Measurements from ENCODE around the gene TMPRSS4.

Gene TMPRSS4

DNA sequence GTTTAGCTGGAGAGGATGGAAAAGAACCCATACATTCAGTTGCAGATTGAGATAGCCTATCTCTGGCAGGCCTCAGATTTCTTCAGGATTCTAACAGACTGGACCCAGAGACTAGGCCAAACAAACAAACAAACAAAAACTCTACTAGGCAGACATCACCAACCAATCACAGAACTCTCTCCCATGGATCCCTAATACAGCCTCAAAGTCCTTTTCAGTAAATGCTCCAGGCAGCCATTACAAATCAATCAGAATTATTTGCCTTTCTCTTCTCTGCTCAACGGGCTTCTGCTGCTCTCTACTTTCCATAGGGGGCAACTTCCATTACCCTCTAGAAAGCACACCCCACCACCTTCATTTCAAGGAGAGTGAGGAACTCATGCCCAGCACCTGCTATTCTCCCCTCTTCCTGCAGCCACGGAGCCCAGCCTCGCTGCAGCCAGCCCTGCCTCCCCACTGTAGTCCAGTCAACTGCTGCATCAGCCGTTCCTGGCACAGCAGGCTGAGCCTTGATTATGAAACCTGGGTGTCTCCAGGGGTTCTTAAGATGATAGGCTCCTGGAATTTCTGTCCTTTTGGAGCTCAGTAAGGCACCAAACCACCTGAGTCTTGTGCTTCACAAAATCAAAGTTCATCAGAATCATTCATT, 28.9 kb downstream of the TMPRSS4 start:
- DNase-seq (ENCODE audit: low read depth in 2 of 2): no peak

DNA sequence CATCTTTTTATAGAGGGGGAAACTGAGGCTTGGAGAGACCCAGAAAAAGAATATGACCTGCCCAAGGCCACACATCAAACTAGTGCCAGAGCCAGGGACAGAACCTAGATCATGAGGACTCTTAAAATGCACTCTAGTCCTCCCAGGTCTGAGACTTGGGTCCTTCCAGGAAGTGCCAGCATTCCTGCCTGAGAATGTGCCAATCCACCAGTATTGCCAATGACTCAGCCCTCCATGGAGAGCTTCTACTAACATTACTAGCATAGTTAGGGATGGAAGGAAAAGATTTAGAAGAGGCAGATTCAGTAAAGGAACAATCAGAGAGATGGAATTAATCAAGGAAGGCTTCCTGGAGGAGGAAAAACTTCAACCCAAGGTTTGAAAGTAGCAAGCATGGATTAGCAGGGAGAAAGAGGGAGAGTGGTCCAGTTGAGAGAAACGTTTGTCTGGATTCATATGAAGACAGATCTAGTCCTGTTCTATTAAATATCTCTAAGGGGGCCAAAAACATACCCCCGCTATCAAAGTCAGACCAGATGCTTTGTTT, 30.0 kb downstream of the TMPRSS4 start:
- DNase-seq (ENCODE audit: low read depth in 2 of 2): no peak

DNA sequence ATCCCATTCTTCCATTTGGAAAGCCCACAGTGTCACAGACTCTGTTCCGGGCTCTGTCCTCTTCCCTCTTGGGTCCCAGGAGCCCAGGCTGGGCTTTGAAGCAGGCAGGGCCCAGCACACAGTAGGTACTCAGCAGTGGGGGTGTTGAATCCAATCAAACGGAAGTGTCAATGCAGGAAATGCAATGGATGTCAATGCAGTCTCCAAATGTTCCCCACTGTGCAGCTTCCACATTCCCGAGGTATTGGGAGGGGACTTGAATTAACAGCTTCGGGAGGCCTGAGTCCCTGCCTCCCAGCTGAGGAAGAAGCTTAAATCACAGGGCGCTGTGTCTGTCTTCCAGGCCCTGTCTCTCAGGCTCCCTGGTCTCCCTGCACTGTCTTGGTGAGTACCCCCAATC, 31.6 kb downstream of the TMPRSS4 start:
- DNase-seq (ENCODE audit: low read depth in 2 of 2): no peak

DNA sequence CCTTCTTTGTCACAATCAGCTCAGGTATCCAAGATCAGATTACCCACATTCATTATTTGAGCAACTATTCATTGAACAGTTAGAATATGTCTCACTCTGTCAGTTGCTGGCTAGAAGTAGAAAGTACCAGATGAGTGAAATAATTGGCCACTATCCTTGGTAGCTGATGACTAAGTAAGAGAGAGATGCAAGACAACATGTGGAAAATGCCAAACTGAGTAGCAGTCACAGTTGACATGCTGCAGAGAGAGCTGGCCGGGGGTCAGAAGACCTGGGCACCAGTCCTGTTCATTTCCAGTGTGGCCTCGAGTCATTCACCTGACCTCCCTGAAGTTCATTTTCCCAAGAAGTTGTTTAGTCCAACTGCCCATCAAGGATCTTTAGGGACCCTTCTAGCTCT, 32.4 kb downstream of the TMPRSS4 start:
- no peak for DNase-seq (ENCODE audit: low read depth in 2 of 2)

DNA sequence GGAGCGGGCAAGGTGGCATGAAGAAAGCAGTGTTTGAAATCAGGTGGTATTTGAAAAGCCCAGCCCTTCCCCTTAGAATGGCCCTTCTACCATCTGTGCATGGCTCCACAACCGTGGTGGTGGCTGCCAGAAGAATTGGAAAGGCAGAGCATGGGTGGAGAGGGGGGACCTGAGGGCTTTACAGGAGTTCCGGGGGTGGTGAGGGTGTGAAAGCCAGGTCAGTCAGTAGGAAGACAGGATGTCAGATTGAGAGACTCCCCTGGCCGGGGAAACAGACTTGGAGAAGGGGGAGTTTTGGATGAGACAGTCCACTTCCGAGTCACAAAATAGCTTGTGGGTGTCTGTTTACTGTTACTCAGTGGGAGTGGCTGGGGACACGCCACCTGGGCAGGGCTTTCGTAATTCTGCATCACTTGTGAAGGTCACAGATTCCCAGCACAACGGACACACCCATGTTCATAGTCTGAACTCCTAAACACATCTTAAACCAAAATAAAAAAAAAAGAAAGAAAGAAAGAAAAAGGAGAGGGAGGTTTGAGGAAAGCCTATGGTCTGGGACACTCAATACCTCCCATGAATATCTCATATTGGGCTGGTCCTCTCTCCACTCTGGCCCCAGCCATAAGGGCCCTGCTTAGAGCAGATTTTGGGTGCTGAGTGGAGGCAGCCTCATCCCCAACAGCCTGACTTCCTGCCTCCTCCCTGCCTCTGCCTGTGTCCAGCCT, 34.3 kb downstream of the TMPRSS4 start:
- no peak for DNase-seq (ENCODE audit: low read depth in 2 of 2)

DNA sequence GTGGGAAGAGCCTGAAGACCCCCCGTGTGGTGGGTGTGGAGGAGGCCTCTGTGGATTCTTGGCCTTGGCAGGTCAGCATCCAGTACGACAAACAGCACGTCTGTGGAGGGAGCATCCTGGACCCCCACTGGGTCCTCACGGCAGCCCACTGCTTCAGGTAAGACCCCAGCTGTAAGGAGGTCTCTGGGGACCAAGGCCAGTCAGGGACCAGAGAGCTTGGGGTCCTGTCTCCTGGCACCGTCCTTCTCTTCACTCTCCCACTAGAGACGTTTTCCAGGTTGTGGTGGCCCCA, 34.8 kb downstream of the TMPRSS4 start:
- no peak for DNase-seq (ENCODE audit: low read depth in 2 of 2)

DNA sequence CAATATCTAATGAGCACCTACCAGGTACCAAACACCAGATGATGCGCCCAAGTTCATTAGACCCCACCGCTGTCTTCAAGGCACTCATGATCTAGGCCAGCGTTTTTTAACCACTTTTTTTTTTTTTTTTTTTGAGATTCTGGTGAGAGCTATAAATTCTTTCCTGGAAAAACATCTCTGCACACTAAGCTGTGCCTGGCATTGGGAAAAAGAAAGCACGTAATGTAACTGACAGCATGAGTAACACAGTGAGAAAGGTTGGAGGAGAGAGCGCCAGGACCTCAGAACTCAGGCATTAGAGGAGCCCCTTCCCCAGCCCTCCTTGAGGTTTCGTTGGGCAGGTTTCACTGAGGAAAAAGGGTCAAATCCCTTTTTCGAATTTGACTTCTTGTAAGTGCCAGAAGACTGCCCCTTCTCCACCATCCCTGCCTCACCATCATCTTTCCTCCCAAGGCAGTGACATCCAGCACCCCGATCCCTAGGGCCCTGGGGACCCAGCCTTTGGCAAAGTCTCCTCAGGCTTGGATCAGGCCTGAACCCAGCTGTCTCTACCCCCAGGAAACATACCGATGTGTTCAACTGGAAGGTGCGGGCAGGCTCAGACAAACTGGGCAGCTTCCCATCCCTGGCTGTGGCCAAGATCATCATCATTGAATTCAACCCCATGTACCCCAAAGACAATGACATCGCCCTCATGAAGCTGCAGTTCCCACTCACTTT, 36.0 kb downstream of the TMPRSS4 start:
- no peak for DNase-seq (ENCODE audit: low read depth in 2 of 2)

DNA sequence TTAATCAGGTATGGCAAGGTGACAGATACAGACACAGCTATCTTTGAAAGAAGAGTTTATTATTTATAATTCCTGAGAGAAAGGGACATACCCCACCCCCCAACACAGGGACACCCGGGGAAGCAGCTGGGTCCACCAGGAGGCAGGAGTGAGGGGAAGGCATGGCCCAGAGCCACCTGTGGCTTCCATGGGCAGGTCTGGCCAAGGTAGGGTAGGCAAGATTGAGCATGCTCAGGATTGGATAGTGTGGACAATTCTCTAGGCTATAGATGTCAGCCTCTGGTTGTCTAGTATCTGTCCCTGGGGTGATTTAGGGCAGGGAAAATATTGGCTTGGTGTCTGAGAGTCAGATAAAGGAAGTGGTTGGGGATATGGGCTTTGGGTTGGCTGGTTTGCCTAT, 37.4 kb downstream of the TMPRSS4 start:
- DNase-seq (ENCODE audit: low read depth in 2 of 2): no peak

DNA sequence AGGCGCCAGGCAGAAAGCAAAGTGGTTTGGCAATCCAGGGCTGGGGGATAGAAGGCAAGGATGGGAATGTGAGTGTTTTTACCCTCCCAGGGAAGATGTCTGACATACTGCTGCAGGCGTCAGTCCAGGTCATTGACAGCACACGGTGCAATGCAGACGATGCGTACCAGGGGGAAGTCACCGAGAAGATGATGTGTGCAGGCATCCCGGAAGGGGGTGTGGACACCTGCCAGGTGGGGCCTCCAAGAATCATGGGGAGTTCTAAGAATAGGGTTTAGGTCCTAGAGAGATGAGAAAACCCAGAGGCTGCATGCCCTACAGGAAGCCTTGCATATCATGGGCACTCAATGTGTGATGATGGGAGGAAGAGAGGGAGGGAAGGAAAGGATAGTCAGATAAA, 38.2 kb downstream of the TMPRSS4 start:
- no peak for DNase-seq (ENCODE audit: low read depth in 2 of 2)

DNA sequence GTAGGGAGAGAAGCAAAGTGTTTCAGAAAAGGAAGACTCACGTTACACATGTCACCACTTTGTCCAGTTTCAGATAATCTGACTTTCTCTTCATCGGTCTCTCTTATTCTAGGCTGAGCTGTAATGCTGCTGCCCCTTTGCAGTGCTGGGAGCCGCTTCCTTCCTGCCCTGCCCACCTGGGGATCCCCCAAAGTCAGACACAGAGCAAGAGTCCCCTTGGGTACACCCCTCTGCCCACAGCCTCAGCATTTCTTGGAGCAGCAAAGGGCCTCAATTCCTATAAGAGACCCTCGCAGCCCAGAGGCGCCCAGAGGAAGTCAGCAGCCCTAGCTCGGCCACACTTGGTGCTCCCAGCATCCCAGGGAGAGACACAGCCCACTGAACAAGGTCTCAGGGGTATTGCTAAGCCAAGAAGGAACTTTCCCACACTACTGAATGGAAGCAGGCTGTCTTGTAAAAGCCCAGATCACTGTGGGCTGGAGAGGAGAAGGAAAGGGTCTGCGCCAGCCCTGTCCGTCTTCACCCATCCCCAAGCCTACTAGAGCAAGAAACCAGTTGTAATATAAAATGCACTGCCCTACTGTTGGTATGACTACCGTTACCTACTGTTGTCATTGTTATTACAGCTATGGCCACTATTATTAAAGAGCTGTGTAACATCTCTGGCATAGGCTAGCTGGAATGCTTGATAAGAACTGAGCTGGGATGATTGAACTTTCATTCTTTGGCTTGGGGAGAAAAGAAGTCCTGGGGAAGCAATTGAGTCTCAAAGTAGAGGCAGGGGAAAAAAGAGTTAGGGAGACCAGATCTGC, 41.1 kb downstream of the TMPRSS4 start:
- no peak for DNase-seq (ENCODE audit: low read depth in 2 of 2)

DNA sequence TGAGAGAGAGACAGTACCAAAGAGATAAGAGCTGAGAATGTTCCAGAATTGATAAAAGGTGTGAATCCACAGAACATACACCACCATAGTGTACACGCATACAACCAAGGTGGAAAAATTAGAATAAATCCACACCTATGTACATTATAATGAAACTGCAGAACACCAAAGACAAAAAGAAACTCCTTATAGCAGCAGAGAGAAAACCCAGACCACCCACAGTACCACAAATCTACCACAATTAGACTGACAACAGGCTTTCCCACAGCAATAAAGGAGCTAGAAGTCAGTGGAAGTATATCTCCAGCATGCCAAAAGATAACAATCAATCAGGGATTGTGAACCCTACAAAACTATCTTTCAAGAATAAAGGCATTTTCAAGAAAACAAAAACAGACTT, 43.9 kb downstream of the TMPRSS4 start:
- DNase-seq (ENCODE audit: low read depth in 2 of 2): no peak

DNA sequence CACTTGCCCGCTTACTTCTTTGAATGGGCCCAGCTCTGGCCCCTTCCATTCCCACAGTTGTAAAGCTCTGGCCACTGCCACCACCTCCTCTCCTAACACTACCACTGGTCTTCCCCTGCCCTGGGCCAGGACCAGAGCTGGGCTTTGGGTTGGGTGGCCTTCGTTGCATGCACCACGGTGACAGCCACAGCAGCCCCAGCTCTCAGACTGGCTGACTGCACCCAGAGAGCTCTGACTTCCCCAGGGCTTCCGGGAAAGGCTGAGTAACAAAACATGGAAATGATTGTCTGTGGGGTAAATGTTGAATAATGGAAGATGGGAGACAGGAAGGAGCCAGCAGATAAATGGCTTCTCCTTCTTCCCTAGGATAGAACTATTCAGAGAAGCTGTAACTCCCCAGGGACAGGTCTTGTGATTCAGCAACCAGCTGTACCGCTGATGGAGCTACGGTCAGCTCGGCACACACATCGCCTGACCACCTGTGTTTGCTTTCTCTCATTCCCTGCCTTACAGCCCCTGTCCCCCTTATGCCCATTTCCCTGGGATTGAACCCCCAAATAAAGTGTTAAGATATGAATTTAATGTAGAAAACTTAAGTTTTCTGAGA, 48.2 kb downstream of the TMPRSS4 start:
- no peak for DNase-seq (ENCODE audit: low read depth in 2 of 2)

DNA sequence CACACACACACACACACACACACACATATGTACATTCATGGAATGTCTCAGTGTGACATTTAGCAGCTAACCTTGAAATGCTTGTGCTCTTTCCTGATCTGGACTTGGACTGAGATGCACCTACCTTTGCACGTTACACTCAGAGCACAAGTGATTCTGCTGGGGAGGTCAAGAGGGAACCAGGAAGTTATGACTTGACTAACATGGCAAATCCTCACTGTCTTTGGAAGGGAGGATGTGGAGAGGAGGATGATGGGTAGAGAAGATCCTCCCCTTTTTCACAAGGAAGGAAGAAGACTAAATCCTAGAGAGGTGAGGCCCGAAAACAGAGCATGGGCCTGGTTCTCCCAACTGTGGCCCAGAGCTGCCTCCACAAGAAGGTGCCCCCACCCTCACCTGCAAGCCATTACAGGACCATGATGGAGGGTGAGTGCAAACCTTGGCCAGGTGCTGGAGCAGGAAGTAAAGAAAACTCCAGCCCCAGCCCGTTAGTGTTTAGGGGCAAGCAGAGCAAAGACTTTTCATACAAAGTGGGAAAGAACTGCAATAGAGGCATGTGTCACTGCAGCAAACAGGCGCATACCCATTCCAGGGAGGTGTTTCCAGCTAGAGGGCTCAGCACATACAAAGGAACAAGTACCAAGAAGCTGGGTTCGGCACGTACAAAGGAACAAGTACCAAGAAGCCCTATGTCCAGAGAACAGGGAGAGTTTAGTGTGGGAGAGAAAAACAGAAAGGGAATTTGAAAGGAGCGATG, 49.4 kb downstream of the TMPRSS4 start:
- no peak for DNase-seq (ENCODE audit: low read depth in 2 of 2)

DNA sequence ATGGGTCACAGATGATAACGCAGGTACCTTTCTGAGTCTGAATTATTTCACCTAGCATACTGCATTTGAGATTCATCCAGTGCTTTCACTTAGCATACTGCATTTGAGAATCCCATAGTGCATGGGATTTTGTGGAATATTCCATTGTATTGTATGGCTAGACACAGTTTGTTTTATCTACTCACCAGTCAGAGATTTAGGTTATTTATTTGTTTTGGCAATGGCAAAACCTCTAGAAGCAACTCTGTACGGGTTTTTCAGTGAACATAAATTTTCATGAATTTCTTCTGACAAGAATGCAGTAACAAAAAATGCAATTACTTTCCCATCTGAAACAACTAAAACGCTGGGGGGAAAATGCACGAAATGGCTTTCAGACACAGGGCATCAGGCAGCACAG, 51.4 kb downstream of the TMPRSS4 start:
- no peak for DNase-seq (ENCODE audit: low read depth in 2 of 2)

DNA sequence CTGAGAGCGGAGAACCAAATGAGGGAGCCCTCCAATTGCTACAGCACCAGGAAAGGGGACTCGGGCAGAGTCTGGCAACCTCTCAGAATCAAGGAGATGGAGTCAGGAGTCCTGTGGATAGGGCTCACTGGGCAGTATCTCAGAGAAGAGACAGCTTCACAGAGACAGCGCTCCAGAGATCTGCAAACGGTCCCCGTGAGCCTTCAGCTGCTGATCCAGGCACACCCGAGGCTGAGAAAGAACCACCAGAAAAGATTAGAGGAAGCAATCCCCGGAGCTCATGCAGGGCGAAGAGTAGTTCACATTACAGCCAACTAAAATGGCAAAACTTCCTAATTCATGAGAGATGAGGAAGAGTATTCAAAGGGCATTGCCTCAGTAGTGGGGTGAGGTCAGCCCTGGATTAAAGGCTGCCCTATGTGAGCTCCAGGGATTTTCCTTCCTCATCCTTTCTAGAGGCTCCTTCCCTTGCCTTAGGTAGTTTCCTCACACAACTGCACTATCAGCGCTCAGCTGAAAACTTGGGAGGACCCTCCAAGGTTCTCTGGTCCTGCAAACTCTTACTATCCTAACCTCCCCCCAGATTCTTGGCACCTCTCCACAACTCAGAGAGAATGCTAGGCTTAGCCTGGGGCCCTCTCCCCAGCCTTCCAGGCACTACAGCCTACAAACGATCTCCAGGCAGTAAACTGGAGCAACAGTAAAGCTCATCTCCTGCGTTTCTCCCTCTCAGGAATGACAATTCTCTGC, 52.0 kb downstream of the TMPRSS4 start:
- DNase-seq (ENCODE audit: low read depth in 2 of 2): no peak

DNA sequence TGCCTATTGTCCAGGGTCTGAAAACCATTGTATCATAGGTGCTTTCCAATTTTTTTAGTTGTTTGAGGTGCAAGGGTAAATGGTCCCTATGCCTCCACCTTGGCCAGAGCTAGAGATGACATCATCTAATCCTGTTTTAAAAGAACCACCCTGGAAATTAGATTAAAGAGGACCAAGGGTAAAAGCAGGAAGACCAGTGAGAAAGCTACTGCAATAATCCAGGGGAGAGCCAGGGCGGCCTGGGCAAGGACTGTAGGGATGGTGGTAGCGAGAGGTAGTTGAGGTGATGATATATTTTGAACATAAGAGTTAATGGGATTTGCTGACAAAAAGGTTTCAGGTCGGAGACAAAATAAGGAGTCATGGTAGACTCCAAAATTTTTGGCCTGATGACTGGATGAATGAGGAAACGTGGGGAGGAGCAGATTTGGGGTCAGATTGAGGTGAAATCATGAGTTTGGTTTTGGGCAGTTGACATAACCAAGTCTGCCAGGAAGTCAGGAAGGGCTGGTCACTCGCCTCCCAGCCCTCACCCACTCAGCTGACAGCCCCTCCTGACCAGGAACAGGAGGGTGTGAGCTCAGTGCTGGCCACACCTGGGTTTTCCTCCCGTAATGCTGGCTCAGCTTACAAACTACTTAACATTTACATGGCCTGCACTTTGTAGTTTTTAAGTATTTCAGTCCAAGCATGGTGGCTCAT, 52.7 kb downstream of the TMPRSS4 start:
- no peak for DNase-seq (ENCODE audit: low read depth in 2 of 2)

DNA sequence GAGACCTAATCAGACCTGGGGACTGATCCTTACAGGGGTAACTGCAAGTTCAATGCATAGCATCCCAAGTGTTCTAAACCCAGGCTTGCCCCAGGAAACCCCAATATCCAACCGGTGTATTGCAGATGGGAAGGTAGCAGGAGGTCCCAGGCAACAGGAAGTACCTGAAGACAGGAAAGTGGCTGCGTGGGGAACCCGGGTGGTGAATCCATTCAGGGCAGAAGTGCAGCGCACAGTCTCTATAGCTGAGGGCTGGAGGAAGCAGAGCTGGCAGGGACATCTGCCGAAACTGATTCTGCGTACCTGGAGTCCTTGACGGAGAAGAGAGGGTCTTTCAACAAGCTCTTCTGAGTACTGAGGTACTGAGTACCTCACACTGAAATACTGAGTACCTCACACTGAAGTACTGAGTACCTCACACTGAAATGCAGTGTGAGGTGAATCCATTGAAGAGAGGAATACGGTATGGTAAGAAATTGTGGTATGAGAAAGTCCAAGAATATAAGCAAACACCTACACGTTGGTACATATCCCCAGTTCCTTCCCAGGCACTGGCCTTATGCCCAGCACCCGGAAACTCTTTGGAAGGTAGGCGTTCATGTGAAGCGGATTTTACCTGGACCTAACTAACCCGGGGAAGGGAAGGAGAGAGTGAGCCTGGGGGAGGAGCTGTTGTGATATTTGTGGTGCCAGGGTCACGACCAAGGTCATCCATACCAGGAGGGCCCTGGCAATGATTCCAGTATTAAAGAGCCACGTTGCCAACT, 55.7 kb downstream of the TMPRSS4 start:
- no peak for DNase-seq (ENCODE audit: low read depth in 2 of 2)

DNA sequence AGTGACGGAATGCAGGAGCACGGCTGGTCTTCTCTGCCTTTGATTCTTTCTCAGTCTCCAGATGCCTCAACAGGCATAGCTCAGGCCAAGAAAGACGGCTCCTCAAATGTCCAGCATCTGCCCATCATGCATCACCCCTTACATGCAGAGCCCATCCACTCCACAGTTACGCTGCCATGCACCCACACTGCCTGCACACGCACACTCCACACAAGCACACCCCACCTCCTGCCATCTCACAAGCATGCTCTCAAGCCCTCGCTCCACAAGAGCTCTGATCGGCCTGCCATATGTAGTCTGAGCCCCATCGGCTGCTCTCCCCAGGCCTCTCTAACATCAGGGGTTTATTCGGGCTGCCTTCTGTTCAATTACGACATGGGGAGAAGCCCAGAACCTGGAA, 56.9 kb downstream of the TMPRSS4 start:
- no peak for DNase-seq (ENCODE audit: low read depth in 2 of 2)

All from activated CD8-positive, alpha-beta memory T cell treated with anti-CD3 and anti-CD28 coated beads for 4 hours (primary cell).